Breast epithelium (tissue), 3 donors: Measurements from ENCODE around the gene SMARCE1.

Experiments
- CTCF ChIP-seq, 3 donors: fragments of 450-650 bp; IDR thresholded peaks; one replicate each; pipeline ENCODE4 v1.5.1; 2016 to 2017; ENCODE audit warnings: antibody characterized with exemption in 3 of 3, mild to moderate bottlenecking in 3 of 3, moderate library complexity in 3 of 3
- POLR2A ChIP-seq: fragments of 450-650 bp; IDR thresholded peaks from one replicate; pipeline ENCODE4 v1.6.1; 2016; ENCODE audit warnings: antibody characterized with exemption, mild to moderate bottlenecking, moderate library complexity
- POLR2AphosphoS5 ChIP-seq, 3 donors: sonication (generic); formaldehyde crosslinking; IDR thresholded peaks; one replicate each; pipeline ENCODE4 v1.6.1; 2017; ENCODE audit warnings: antibody characterized with exemption in 3 of 3

DNA sequence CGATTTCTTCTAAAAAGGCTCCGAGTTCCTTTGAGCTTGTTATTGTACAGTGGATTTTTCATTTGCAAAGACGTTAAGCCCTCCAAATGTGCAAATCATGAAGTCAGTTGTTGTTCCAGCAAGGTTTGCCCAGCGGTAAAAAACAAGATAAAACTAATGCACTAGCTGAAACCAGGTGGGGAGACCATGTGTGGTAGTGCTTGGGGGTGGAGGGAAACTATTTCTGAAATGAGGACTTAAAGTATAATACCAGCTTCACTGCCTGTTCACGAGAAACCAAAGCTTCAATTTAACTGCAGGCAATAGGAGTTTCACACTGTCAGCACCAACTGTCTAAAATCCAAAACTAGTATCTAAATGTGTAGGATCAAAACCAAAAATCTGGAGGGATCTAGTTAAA, 22.3 kb downstream of the SMARCE1 start:
- TF ChIP-seq CTCF (IDR thresholded peaks at IDR 0.05) (no peak), POLR2AphosphoS5 (IDR thresholded peaks at IDR 0.05) (no peak), POLR2A (no peak)
